ENCODE results near the gene MTA2.
"Not testable (repeated sequence)": the region's sequence is repeated elsewhere in the genome, so short reads cannot be mapped to it uniquely, and the experiment has no call there.

DNA sequence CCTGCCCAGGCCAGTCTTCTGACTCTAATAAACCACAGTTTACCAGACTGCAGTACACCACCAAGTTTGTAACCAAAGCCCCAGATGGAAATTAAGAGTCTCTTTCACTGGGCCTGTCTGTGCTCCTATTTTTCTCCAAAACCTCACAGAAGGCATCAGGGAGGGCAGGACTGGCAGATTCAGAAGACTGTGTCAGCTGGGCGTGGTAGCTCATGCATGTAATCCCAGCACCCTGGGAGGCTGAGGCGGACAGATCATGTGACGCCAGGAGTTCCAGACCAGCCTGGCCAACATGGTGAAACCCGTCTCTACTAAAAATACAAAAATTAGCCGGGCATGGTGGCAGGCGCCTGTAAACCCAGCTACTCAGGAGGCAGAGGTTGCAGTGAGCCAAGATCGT lies 16.3 kb downstream of the MTA2 start:
- not testable (repeated sequence) for TF ChIP-seq MAZ (IDR thresholded peaks at IDR 0.05; ENCODE audit: borderline replicate concordance, low read depth, low read length); CTCF (IDR thresholded peaks at IDR 0.05); ZFP36 (IDR thresholded peaks at IDR 0.05; ENCODE audit: borderline replicate concordance, partially characterized antibody); CHD4 (IDR thresholded peaks at IDR 0.05; ENCODE audit: borderline replicate concordance); EP300 (IDR thresholded peaks at IDR 0.05); POLR2A (IDR thresholded peaks at IDR 0.05; ENCODE audit: low read length); MAX (IDR thresholded peaks at IDR 0.05); JUNB (IDR thresholded peaks at IDR 0.05); MAFK (IDR thresholded peaks at IDR 0.05; ENCODE audit: partially characterized antibody); SREBF2 (IDR thresholded peaks at IDR 0.05); REST (IDR thresholded peaks at IDR 0.05); RFX5 (IDR thresholded peaks at IDR 0.05)
- TF ChIP-seq, protein P1, sequence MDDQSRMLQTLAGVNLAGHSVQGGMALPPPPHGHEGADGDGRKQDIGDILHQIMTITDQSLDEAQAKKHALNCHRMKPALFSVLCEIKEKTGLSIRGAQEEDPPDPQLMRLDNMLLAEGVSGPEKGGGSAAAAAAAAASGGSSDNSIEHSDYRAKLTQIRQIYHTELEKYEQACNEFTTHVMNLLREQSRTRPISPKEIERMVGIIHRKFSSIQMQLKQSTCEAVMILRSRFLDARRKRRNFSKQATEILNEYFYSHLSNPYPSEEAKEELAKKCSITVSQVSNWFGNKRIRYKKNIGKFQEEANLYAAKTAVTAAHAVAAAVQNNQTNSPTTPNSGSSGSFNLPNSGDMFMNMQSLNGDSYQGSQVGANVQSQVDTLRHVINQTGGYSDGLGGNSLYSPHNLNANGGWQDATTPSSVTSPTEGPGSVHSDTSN (IDR thresholded peaks at IDR 0.05) = not testable (repeated sequence)
- TF ChIP-seq, protein P2, sequence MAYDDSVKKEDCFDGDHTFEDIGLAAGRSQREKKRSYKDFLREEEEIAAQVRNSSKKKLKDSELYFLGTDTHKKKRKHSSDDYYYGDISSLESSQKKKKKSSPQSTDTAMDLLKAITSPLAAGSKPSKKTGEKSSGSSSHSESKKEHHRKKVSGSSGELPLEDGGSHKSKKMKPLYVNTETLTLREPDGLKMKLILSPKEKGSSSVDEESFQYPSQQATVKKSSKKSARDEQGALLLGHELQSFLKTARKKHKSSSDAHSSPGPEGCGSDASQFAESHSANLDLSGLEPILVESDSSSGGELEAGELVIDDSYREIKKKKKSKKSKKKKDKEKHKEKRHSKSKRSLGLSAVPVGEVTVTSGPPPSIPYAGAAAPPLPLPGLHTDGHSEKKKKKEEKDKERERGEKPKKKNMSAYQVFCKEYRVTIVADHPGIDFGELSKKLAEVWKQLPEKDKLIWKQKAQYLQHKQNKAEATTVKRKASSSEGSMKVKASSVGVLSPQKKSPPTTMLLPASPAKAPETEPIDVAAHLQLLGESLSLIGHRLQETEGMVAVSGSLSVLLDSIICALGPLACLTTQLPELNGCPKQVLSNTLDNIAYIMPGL (CRISPR knock-in tag; IDR thresholded peaks at IDR 0.05; ENCODE audit: borderline replicate concordance) = not testable (repeated sequence)
